ENCODE data around the gene UQCR11. TPM values are rescaled to one million over a fixed set of nuclear protein-coding genes. Genes with fewer than 3 reads are reported as not detected.

Gene UQCR11
- 93.4 to 214 TPM (median 164 TPM) in 5 replicates for total RNA-seq (2022; extraction: Qiagen RNA extraction; ENCODE audit: low read depth)

GRCh38 chr19:1605236-1606137 is at the start of gene UQCR11:
UQCR11 (minus strand) TSS chr19:1605462; CDS start chr19:1605409, 53 bp downstream.

GRCh38 chr19:1652471-1653299 is 47.4 kb upstream of the UQCR11 start, which contains the start of gene TCF3:
TCF3 (minus strand) TSS chr19:1652615; CDS start chr19:1650248, 2,367 bp downstream.

DNA sequence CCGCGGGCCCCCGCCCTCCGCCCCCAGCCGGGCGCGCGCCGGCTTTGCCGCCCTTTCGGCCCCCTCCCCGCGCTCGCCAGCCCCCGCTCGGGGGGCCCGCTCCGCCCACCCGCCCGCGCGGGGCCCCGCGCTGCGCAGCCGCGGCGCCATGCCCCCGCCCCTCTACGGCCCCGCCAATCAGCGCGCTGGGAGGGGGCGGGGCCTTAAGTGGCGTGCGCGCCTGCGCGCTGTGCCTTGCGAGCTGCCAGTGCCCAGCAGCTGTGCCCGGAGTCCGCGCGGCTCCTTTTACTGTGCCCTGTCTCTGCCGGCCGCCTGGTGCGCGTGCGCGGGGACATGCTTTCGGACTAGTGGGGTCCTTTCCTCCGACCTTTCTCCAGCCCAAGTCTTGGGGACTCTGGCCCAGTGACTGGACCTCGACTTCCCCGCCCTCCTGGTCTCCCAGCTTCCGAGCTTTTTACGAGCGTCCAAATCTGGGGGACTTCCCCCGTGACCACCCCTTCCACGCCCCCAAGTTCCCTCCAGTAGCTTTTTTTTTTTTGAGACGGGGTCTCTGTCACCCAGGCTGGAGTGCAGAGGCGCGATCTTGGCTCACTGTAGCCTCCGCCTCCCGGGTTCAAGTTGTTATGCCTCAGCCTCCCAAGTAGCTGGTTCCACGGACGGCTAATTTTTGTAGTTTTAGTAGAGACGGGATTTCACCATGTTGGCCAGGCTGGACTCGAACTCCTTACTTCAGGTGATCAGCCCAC is 12.3 kb downstream of the UQCR11 start, which contains the start of gene MBD3:
TSS of gene MBD3 (minus strand) at position 111 of the 746 bp plus-strand sequence. CDS start 234 bp downstream, outside the sequence.

DNA sequence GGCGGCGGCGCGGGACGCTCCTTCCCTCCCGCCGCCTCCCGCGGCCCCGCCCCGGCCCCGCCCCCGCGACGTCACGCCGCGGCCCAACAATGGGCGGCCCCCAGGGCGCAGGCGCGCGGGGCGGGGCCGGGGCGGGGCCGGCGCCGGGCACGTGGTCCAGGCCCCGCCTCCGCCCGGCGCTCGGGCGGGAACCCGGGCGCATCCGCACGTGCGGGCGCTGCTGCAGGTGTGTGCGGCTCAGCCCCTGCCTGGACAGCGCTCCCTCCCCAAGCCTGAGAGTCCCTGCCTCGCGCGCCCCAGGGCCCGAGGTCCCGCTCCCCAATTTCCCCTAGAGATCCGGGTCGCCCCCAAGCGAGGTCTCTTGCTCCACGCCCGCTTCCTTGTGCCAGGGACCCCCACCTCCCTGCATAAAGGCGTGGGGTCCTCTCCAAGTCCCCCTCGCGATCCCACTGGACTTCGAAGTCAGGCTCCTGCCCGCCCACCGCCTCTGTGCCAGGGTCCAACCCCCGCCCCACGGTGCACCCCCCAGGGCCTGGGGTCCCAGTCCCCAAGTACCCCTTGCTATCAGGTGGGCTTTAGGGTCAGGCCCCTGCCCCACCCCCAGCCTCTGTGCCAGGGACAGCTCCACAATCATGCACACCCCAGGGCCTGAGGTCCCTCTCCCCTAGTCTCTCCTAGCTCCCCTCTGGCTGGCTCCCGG is 36.8 kb downstream of the UQCR11 start, which contains the start of gene MEX3D:
TSS of gene MEX3D (minus strand) at position 6 of the 700 bp plus-strand sequence. CDS start 267 bp downstream, outside the sequence.

Other genes starting within 250 kb of the UQCR11 start
- 64.5 to 83.8 TPM (median 67.2 TPM) in 5 replicates for gene NDUFS7, start 221.6 kb downstream of the UQCR11 start, total RNA-seq (2022; extraction: Qiagen RNA extraction; ENCODE audit: low read depth)
- 23.9 to 43.1 TPM (median 40.5 TPM) in 5 replicates for gene GAMT, start 203.9 kb downstream of the UQCR11 start, total RNA-seq (2022; extraction: Qiagen RNA extraction; ENCODE audit: low read depth)
- gene DAZAP1, start 197.9 kb downstream of the UQCR11 start, total RNA-seq (2022; extraction: Qiagen RNA extraction; ENCODE audit: low read depth) = 85.0 to 111 TPM (median 101 TPM) in 5 replicates
- gene RPS15, start 167.1 kb downstream of the UQCR11 start, total RNA-seq (2022; extraction: Qiagen RNA extraction; ENCODE audit: low read depth) = 1,330 to 2,073 TPM (median 1,926 TPM) in 5 replicates
- 0.69 to 2.1 TPM (median 1.3 TPM) in 5 replicates for gene APC2, start 155.3 kb downstream of the UQCR11 start, total RNA-seq (2022; extraction: Qiagen RNA extraction; ENCODE audit: low read depth)
- 11.0 to 20.5 TPM (median 16.4 TPM) in 5 replicates for gene C19orf25, start 126.2 kb downstream of the UQCR11 start, total RNA-seq (2022; extraction: Qiagen RNA extraction; ENCODE audit: low read depth)
- gene PCSK4, start 115.1 kb downstream of the UQCR11 start, total RNA-seq (2022; extraction: Qiagen RNA extraction; ENCODE audit: low read depth) = 0.48 to 1.0 TPM (median 0.92 TPM) in 5 replicates
- 3.8 to 5.9 TPM (median 5.4 TPM) in 5 replicates for gene REEP6, start 114.3 kb downstream of the UQCR11 start, total RNA-seq (2022; extraction: Qiagen RNA extraction; ENCODE audit: low read depth)
- 2.6 to 3.8 TPM (median 2.8 TPM) in 5 replicates for gene ADAMTSL5, start 92.4 kb downstream of the UQCR11 start, total RNA-seq (2022; extraction: Qiagen RNA extraction; ENCODE audit: low read depth)
- not detected in 5 replicates for gene PLK5, start 81.4 kb downstream of the UQCR11 start, total RNA-seq (2022; extraction: Qiagen RNA extraction; ENCODE audit: low read depth)
- gene MEX3D, start 37.1 kb downstream of the UQCR11 start, total RNA-seq (2022; extraction: Qiagen RNA extraction; ENCODE audit: low read depth) = 6.6 to 14.1 TPM (median 13.2 TPM) in 5 replicates
- 28.2 to 52.2 TPM (median 47.2 TPM) in 5 replicates for gene MBD3, start 12.6 kb downstream of the UQCR11 start, total RNA-seq (2022; extraction: Qiagen RNA extraction; ENCODE audit: low read depth)
- 45.9 to 72.5 TPM (median 61.9 TPM) in 5 replicates for gene TCF3, start 47.2 kb upstream of the UQCR11 start, total RNA-seq (2022; extraction: Qiagen RNA extraction; ENCODE audit: low read depth)
- not detected in 5 replicates for gene ONECUT3, start 148.0 kb upstream of the UQCR11 start, total RNA-seq (2022; extraction: Qiagen RNA extraction; ENCODE audit: low read depth)
- 1.8 to 3.8 TPM (median 2.6 TPM) in 5 replicates for gene ATP8B3, start 206.8 kb upstream of the UQCR11 start, total RNA-seq (2022; extraction: Qiagen RNA extraction; ENCODE audit: low read depth)
- 15.7 to 24.2 TPM (median 21.6 TPM) in 5 replicates for gene REXO1, start 243.0 kb upstream of the UQCR11 start, total RNA-seq (2022; extraction: Qiagen RNA extraction; ENCODE audit: low read depth)

All from A549 treated with RU486 at 1 μM for 4 hours (cell line).